ENCODE results near the gene VAMP5.

DNA sequence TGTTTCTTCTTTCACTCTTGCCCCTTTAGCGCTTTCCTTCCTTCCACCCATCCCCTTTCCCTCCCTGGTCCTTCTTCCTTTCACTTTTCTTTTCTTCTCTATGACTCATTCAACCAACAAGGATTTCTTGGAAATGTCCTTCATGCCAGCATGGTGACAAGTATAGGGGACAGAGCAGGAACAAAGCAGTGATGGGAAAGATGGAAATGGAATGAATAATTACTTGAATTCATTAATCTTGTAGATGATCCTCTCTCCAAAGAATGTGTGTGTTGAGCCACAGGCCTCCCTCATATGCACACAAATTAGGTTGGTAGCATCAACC, 1.5 kb downstream of the VAMP5 start:
- TF ChIP-seq, protein P1, sequence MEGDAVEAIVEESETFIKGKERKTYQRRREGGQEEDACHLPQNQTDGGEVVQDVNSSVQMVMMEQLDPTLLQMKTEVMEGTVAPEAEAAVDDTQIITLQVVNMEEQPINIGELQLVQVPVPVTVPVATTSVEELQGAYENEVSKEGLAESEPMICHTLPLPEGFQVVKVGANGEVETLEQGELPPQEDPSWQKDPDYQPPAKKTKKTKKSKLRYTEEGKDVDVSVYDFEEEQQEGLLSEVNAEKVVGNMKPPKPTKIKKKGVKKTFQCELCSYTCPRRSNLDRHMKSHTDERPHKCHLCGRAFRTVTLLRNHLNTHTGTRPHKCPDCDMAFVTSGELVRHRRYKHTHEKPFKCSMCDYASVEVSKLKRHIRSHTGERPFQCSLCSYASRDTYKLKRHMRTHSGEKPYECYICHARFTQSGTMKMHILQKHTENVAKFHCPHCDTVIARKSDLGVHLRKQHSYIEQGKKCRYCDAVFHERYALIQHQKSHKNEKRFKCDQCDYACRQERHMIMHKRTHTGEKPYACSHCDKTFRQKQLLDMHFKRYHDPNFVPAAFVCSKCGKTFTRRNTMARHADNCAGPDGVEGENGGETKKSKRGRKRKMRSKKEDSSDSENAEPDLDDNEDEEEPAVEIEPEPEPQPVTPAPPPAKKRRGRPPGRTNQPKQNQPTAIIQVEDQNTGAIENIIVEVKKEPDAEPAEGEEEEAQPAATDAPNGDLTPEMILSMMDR (IDR thresholded peaks at IDR 0.05 in 2 of 3, conservative IDR thresholded peaks at IDR 0.05 in 1 of 3; ENCODE audit: insufficient read depth in 2 of 3, low read depth in 1 of 3, low read length in 3 of 3), result no peak
- TF ChIP-seq ZKSCAN8 (CRISPR knock-in tag; IDR thresholded peaks at IDR 0.05) (no peak), ESRRA (IDR thresholded peaks at IDR 0.05; ENCODE audit: borderline replicate concordance, low read depth) (no peak), RAD21 (CRISPR knock-in tag; conservative IDR thresholded peaks at IDR 0.05 in 1 of 2, IDR thresholded peaks at IDR 0.05 in 1 of 2) (no peak), YBX1 (IDR thresholded peaks at IDR 0.05) (no peak), HDAC2 (IDR thresholded peaks at IDR 0.05) (no peak), GABPA (tag; conservative IDR thresholded peaks at IDR 0.05; ENCODE audit: low read depth) (no peak; the same call in 1 of the 2 replicates), EZH2 (IDR thresholded peaks at IDR 0.05; ENCODE audit: borderline replicate concordance, low read depth, low read length) (no peak)
- TF ChIP-seq, protein P2, sequence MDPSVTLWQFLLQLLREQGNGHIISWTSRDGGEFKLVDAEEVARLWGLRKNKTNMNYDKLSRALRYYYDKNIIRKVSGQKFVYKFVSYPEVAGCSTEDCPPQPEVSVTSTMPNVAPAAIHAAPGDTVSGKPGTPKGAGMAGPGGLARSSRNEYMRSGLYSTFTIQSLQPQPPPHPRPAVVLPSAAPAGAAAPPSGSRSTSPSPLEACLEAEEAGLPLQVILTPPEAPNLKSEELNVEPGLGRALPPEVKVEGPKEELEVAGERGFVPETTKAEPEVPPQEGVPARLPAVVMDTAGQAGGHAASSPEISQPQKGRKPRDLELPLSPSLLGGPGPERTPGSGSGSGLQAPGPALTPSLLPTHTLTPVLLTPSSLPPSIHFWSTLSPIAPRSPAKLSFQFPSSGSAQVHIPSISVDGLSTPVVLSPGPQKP (CRISPR knock-in tag; IDR thresholded peaks at IDR 0.05), result no peak

Measured in K562 (cell line).